ENCODE measurements around the gene B3GALT5.

GRCh38 chr21:39645331-39645730 is 32.6 kb downstream of the B3GALT5 start:
- TF ChIP-seq, protein P1, sequence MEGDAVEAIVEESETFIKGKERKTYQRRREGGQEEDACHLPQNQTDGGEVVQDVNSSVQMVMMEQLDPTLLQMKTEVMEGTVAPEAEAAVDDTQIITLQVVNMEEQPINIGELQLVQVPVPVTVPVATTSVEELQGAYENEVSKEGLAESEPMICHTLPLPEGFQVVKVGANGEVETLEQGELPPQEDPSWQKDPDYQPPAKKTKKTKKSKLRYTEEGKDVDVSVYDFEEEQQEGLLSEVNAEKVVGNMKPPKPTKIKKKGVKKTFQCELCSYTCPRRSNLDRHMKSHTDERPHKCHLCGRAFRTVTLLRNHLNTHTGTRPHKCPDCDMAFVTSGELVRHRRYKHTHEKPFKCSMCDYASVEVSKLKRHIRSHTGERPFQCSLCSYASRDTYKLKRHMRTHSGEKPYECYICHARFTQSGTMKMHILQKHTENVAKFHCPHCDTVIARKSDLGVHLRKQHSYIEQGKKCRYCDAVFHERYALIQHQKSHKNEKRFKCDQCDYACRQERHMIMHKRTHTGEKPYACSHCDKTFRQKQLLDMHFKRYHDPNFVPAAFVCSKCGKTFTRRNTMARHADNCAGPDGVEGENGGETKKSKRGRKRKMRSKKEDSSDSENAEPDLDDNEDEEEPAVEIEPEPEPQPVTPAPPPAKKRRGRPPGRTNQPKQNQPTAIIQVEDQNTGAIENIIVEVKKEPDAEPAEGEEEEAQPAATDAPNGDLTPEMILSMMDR (conservative IDR thresholded peaks at IDR 0.05; ENCODE audit: low read depth, low read length), result no peak
- no peak for TF ChIP-seq POLR2A (IDR thresholded peaks at IDR 0.05; ENCODE audit: low read depth, low read length)
- no peak for TF ChIP-seq RAD21 (IDR thresholded peaks at IDR 0.05; ENCODE audit: low read length)
- no peak for TF ChIP-seq CHD1 (IDR thresholded peaks at IDR 0.05; ENCODE audit: low read depth, low read length)
- TF ChIP-seq MAZ (IDR thresholded peaks at IDR 0.05; ENCODE audit: borderline replicate concordance, low read depth, low read length), result no peak
- no peak for TF ChIP-seq RCOR1 (IDR thresholded peaks at IDR 0.05; ENCODE audit: insufficient replicate concordance, low read length)
- no peak for TF ChIP-seq CEBPB (IDR thresholded peaks at IDR 0.05; ENCODE audit: low read depth, low read length)
- no peak for TF ChIP-seq SMC3 (IDR thresholded peaks at IDR 0.05; ENCODE audit: low read depth, low read length)
